ENCODE measurements around the gene GPR84.

The GPR84 gene

DNA sequence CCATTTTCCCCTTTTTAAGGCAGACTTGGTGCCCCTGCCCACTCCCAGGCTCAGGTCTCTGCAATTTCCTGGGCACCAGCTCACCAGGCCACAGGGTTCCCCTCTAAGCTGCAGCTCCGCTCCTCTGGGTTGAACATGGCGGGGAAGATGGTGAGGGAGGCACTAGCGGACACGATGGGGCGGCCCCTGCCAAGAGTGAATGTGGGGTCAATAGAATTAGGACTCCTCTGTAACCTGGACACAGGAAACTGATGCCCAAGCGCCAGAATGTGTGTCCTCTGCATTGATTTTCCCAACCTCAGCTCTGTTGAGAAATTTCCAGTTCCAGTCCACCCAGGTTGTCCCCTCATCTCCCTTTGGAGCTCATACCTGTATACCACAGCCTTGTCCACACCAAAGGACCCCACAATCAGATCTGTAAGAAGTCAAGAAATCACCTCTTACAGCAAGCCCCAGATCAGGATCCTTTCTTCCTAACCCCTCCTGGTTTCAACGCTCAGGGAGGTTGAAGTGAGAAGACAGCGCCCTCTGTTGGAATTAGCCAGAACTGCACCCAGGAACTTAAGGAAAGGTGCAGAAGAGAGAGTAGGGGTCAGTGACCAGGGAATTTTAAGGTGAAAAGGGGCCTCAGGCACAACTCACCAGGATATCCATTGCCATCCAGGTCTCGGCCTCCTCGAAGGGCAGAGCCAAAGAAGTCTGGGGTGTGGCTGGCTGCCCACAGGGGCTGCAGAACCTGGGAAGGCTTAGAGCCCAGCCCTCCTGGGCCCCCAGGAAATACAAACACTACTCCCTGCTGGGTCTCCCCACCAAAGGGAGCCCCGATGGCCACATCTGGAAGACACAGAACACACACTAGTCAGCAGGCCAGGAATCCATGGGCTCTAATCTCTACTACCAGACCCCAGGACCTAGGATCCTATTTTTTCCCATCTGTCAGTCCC, 40.0 kb upstream of the GPR84 start:
- DNase-seq (peak; percentile 70), ATAC-seq (ENCODE audit: insufficient read depth, low read depth) (peak; percentile 76)

DNA sequence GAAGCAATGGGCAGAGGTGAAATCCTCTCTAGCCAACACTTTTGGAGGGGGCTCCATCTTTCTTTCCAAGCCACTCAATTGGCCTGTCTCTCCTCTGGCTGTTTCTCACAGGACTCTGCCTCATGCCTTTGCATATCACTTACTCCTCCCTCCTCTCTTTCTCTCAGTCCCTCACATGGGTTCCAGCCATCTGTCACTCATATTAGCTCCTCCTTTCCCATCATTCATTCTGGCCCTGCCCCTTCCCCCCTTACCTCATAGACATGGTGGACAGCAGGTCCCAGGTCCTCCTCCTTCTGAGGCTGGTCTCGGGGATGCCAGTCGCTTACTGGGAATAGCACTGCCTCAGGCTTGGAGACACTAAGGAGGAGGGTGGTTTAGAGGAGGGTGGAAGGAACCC, 36.8 kb upstream of the GPR84 start:
- Histone ChIP-seq H3K27ac (ENCODE audit: low read length) (no peak overlapping the region), H4K20me1 (ENCODE audit: insufficient read depth, low read length) (0 out of 2 replicates have a peak, but pooled peaks cover 2% of the 10 kb centered on the region), H3K79me2 (ENCODE audit: insufficient read depth, low read length) (no peaks in the 10 kb centered on the region), H3K4me3 (ENCODE audit: low read depth in 1 of 2, low read length in 2 of 2) (no peak overlapping the region), H3K9me3 (ENCODE audit: insufficient read depth, low read length, severe bottlenecking) (no peaks in the 10 kb centered on the region), H3K36me3 (ENCODE audit: insufficient read depth, low read length) (peaks cover 96% of the 10 kb centered on the region), H3K27me3 (ENCODE audit: insufficient read depth, low read length, poor library complexity) (no peaks in the 10 kb centered on the region), H3K4me1 (ENCODE audit: insufficient read depth, low read length) (no peaks in the 10 kb centered on the region), H2AFZ (ENCODE audit: low read depth, low read length) (no peak overlapping the region), H3K9ac (ENCODE audit: low read depth, low read length) (no peak overlapping the region), H3K4me2 (ENCODE audit: insufficient read depth, low read length) (no peak overlapping the region)
- TF ChIP-seq EZH2 (IDR thresholded peaks at IDR 0.05; ENCODE audit: borderline replicate concordance, low read depth, low read length, severe bottlenecking): no peak
- TF ChIP-seq, protein P1, sequence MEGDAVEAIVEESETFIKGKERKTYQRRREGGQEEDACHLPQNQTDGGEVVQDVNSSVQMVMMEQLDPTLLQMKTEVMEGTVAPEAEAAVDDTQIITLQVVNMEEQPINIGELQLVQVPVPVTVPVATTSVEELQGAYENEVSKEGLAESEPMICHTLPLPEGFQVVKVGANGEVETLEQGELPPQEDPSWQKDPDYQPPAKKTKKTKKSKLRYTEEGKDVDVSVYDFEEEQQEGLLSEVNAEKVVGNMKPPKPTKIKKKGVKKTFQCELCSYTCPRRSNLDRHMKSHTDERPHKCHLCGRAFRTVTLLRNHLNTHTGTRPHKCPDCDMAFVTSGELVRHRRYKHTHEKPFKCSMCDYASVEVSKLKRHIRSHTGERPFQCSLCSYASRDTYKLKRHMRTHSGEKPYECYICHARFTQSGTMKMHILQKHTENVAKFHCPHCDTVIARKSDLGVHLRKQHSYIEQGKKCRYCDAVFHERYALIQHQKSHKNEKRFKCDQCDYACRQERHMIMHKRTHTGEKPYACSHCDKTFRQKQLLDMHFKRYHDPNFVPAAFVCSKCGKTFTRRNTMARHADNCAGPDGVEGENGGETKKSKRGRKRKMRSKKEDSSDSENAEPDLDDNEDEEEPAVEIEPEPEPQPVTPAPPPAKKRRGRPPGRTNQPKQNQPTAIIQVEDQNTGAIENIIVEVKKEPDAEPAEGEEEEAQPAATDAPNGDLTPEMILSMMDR (IDR thresholded peaks at IDR 0.05; ENCODE audit: borderline replicate concordance, extremely low read depth, low read length, poor library complexity, severe bottlenecking): no peak
- ATAC-seq (ENCODE audit: insufficient read depth, low read depth) (no peak), DNase-seq (no peak)

More for the DNA sequence above, 40.0 kb upstream of the GPR84 start:
- H3K9me3 ChIP-seq (ENCODE audit: insufficient read depth, low read length, severe bottlenecking): no peaks in the 10 kb centered on the region
- no peaks in the 10 kb centered on the region for H3K4me1 ChIP-seq (ENCODE audit: insufficient read depth, low read length)
- no peak overlapping the region for H3K27ac ChIP-seq (ENCODE audit: low read length)
- no peak overlapping the region for H3K4me3 ChIP-seq (ENCODE audit: low read depth in 1 of 2, low read length in 2 of 2)
- no peaks in the 10 kb centered on the region for H3K79me2 ChIP-seq (ENCODE audit: insufficient read depth, low read length)
- H3K27me3 ChIP-seq (ENCODE audit: insufficient read depth, low read length, poor library complexity): no peaks in the 10 kb centered on the region
- TF ChIP-seq EZH2 (IDR thresholded peaks at IDR 0.05; ENCODE audit: borderline replicate concordance, low read depth, low read length, severe bottlenecking): no peak
- TF ChIP-seq, protein P1 (IDR thresholded peaks at IDR 0.05; ENCODE audit: borderline replicate concordance, extremely low read depth, low read length, poor library complexity, severe bottlenecking): peak; percentile 97
- H2AFZ ChIP-seq (ENCODE audit: low read depth, low read length): no peak overlapping the region
- H3K36me3 ChIP-seq (ENCODE audit: insufficient read depth, low read length): peaks cover 94% of the 10 kb centered on the region
- H4K20me1 ChIP-seq (ENCODE audit: insufficient read depth, low read length): 0 out of 2 replicates have a peak, but pooled peaks cover 2% of the 10 kb centered on the region
- H3K4me2 ChIP-seq (ENCODE audit: insufficient read depth, low read length): no peak overlapping the region
- no peak overlapping the region for H3K9ac ChIP-seq (ENCODE audit: low read depth, low read length)

DNA sequence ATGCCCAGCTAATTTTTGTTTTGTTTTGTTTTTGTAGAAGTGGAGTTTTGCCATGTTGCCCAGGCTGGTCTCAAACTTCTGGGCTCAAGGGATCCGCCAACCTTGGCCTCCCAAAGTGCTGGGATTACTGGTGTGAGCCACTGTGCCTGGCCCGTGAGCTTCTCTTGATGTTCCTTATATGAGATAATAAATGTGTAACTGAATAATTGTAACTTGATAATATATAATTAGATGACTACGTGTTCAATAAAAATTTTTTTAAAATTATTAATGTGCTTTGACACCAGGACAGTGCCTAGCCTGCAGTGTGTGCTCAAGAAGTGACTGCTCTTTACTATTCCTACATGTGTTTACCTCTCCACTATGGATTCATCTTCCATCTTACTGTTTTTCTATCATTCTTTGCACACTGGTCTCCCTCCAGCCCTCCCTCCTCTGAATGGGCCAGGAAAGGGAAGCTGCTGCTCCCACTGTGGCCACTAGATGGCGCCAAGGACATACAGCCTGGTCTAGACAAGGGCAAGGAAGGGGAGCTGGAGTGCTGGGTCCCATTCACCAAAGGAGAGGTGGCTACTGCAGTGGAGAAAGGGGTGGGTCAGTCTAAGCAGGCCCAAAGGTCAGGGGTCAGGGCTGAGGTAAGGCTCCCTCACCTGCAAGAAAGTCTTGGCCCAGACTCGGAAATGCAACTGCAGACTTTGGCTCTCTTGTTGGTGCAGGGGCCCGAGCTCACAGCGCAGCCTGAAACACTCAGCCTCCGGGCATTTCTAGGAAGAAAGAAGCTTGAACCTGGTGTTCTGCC, 34.9 kb upstream of the GPR84 start:
- Histone ChIP-seq H3K4me1 (ENCODE audit: insufficient read depth, low read length) (no peaks in the 10 kb centered on the region), H3K36me3 (ENCODE audit: insufficient read depth, low read length) (peaks cover 94% of the 10 kb centered on the region)
- peak; percentile 98 for ATAC-seq (ENCODE audit: insufficient read depth, low read depth)

More for the DNA sequence above, 34.9 kb upstream of the GPR84 start:
- Histone ChIP-seq H3K9me3 (ENCODE audit: insufficient read depth, low read length, severe bottlenecking) (no peaks in the 10 kb centered on the region), H2AFZ (ENCODE audit: low read depth, low read length) (no peak overlapping the region), H3K9ac (ENCODE audit: low read depth, low read length) (no peak overlapping the region), H3K27me3 (ENCODE audit: insufficient read depth, low read length, poor library complexity) (no peaks in the 10 kb centered on the region), H3K27ac (ENCODE audit: low read length) (no peak overlapping the region), H3K4me3 (ENCODE audit: low read depth in 1 of 2, low read length in 2 of 2) (no peak overlapping the region), H4K20me1 (ENCODE audit: insufficient read depth, low read length) (0 out of 2 replicates have a peak, but pooled peaks cover 2% of the 10 kb centered on the region), H3K79me2 (ENCODE audit: insufficient read depth, low read length) (no peaks in the 10 kb centered on the region), H3K4me2 (ENCODE audit: insufficient read depth, low read length) (no peak overlapping the region)
- DNase-seq: peak; percentile 89
- TF ChIP-seq, protein P1 (IDR thresholded peaks at IDR 0.05; ENCODE audit: borderline replicate concordance, extremely low read depth, low read length, poor library complexity, severe bottlenecking): peak; percentile 100
- TF ChIP-seq EZH2 (IDR thresholded peaks at IDR 0.05; ENCODE audit: borderline replicate concordance, low read depth, low read length, severe bottlenecking): no peak

Measured in DND-41 (cell line).